SK-N-SH (cell line): ENCODE data around the gene CLTCL1. TPM values are rescaled to one million over a fixed set of nuclear protein-coding genes. Genes with fewer than 3 reads are reported as not detected.
A peak's percentile ranks its signal among the peaks of the same experiment; 100 is the strongest.

ENCODE experiments used
- CTCF ChIA-PET: fragments of 300-600, 350-600 bp; formaldehyde crosslinking; extraction: SDS; loops from one replicate; lab custom pipeline; 2021; lab: Yijun Ruan, JAX
- POLR2A ChIA-PET: fragments of 350-600 bp; sonication (Branson Sonifier 250); formaldehyde crosslinking; extraction: SDS; loops from one replicate; lab custom pipeline; 2020; ENCODE audit warnings: antibody characterized with exemption, inconsistent platforms; lab: Yijun Ruan, JAX
- DNase-seq: peaks from one replicate; pipeline ENCODE4 v3.0.0; 2012
- H2AFZ ChIP-seq: fragments of 200-600 bp; sonication (generic); 2 replicates; pipeline ENCODE4 v1.8.1; 2016; ENCODE audit warnings: antibody characterized with exemption, mild to moderate bottlenecking, low read depth
- H3F3A ChIP-seq: fragments of 200-600 bp; sonication (generic); replicated peaks from 2 replicates; pipeline ENCODE3; 2016; ENCODE audit warnings: antibody characterized with exemption, mild to moderate bottlenecking; ENCODE audit not compliant: insufficient read depth
- H3K27ac ChIP-seq, 2 experiments: fragments of 200-500 bp in 1 of 2; fragments of 200-600 bp in 1 of 2; sonication (Bioruptor generic) in 1 of 2; sonication (generic), shearing (Covaris generic) in 1 of 2; 2 replicates each; pipeline versions ENCODE4 v1.5.1 to v1.6.1; 2014 to 2016; ENCODE audit warnings: low read depth in 2 of 2, inconsistent platforms in 1 of 2, low read length in 1 of 2, mild to moderate bottlenecking in 1 of 2, mixed read lengths in 1 of 2
- H3K27me3 ChIP-seq: fragments of 200-600 bp; sonication (generic), shearing (Covaris generic); 2 replicates; pipeline ENCODE4 v1.6.1; 2016; ENCODE audit warnings: mixed run types; ENCODE audit not compliant: insufficient read depth
- H3K36me3 ChIP-seq, 2 experiments: fragments of 200-500 bp in 1 of 2; fragments of 200-600 bp in 1 of 2; sonication (Bioruptor generic) in 1 of 2; sonication (generic) in 1 of 2; replicated peaks in 1 of 2; 2 replicates each; pipeline versions ENCODE3 to v1.5.1; 2014 to 2016; ENCODE audit warnings: low read length in 1 of 2, mild to moderate bottlenecking in 1 of 2; ENCODE audit not compliant: insufficient read depth in 2 of 2, control insufficient read depth in 1 of 2
- H3K4me1 ChIP-seq, 2 experiments: fragments of 200-500 bp in 1 of 2; fragments of 200-600 bp in 1 of 2; sonication (Bioruptor generic) in 1 of 2; sonication (generic), shearing (Covaris generic) in 1 of 2; 2 replicates each; pipeline versions ENCODE4 v1.5.1 to v1.6.1; 2014 to 2016; ENCODE audit warnings: low read depth in 1 of 2, low read length in 1 of 2, mixed run types in 1 of 2; ENCODE audit not compliant: insufficient read depth in 2 of 2, control insufficient read depth in 1 of 2
- H3K4me2 ChIP-seq: fragments of 200-600 bp; sonication (generic), shearing (Covaris generic); 2 replicates; pipeline ENCODE4 v1.6.1; 2017; ENCODE audit warnings: mixed run types
- H3K4me3 ChIP-seq, 2 experiments: fragments of 200-500 bp in 1 of 2; fragments of 200-600 bp in 1 of 2; sonication (Bioruptor generic) in 1 of 2; sonication (generic), shearing (Covaris generic) in 1 of 2; 2 replicates each; pipeline versions ENCODE4 v1.5.1 to v1.8.1; 2014 to 2016; ENCODE audit warnings: low read depth in 2 of 2, inconsistent platforms in 1 of 2, low read length in 1 of 2, mild to moderate bottlenecking in 1 of 2, mixed read lengths in 1 of 2, moderate library complexity in 1 of 2
- H3K79me2 ChIP-seq: fragments of 200-600 bp; sonication (generic); 2 replicates; pipeline ENCODE4 v1.8.1; 2017; ENCODE audit warnings: mild to moderate bottlenecking; ENCODE audit not compliant: insufficient read depth
- H3K9ac ChIP-seq: fragments of 200-600 bp; sonication (generic); 2 replicates; pipeline ENCODE4 v1.6.1; 2017; ENCODE audit warnings: mixed run types
- H3K9me2 ChIP-seq: fragments of 200-600 bp; sonication (generic); 2 replicates; pipeline ENCODE4 v1.6.1; 2017; ENCODE audit warnings: mixed run types
- H3K9me3 ChIP-seq: fragments of 200-600 bp; sonication (generic); 2 replicates; pipeline ENCODE4 v1.6.1; 2017; ENCODE audit warnings: mixed run types, mild to moderate bottlenecking, moderate library complexity
- H4K20me1 ChIP-seq: fragments of 200-600 bp; sonication (generic); 2 replicates; pipeline ENCODE4 v1.6.1; 2017; ENCODE audit warnings: mild to moderate bottlenecking, mixed run types; ENCODE audit not compliant: insufficient read depth
- CHD2 ChIP-seq: fragments of 150-350 bp; IDR thresholded peaks from 2 replicates; pipeline ENCODE4 v1.6.1; 2018; ENCODE audit warnings: low read length; ENCODE audit not compliant: partially characterized antibody
- ELF1 ChIP-seq: IDR thresholded peaks from 2 replicates; pipeline ENCODE4 v1.4.0; 2012
- FOSL2 ChIP-seq: IDR thresholded peaks from 2 replicates; pipeline ENCODE4 v1.4.0; 2012; ENCODE audit warnings: low read depth, mild to moderate bottlenecking, moderate library complexity, borderline replicate concordance
- FOXJ3 ChIP-seq: sonication (generic); formaldehyde crosslinking; IDR thresholded peaks from 2 replicates; pipeline ENCODE4 v1.5.1; 2020; ENCODE audit warnings: mild to moderate bottlenecking, missing genetic modification reagents
- GATA2 ChIP-seq: sonication (generic); formaldehyde crosslinking; IDR thresholded peaks from 2 replicates; pipeline ENCODE4 v1.5.0; 2020; ENCODE audit warnings: mild to moderate bottlenecking, missing genetic modification reagents
- MEF2A ChIP-seq: IDR thresholded peaks from 2 replicates; pipeline ENCODE4 v1.4.0; 2012; ENCODE audit warnings: low read depth, borderline replicate concordance
- MXI1 ChIP-seq: IDR thresholded peaks from 2 replicates; pipeline ENCODE4 v1.6.1; 2012; ENCODE audit warnings: mild to moderate bottlenecking, low read depth, low read length, improper control_type of control experiment
- NRF1 ChIP-seq: IDR thresholded peaks from 2 replicates; pipeline ENCODE4 v1.6.1; 2012; ENCODE audit warnings: low read depth, mild to moderate bottlenecking, low read length
- RCOR1 ChIP-seq: fragments of 150-350 bp; IDR thresholded peaks from 2 replicates; pipeline ENCODE4 v1.6.1; 2017; ENCODE audit warnings: antibody characterized with exemption, low read length
- RFX5 ChIP-seq: IDR thresholded peaks from 2 replicates; pipeline ENCODE4 v1.6.1; 2012; ENCODE audit warnings: mild to moderate bottlenecking, improper control_type of control experiment, low read length
- WGBS: methylation state at CpG from one replicate; pipeline ENCODE4 v1.1.6; 2017; ENCODE audit warnings: low lambda C conversion rate; 5-methylcytosine and 5-hydroxymethylcytosine counted together
- polyA plus RNA-seq, 3 experiments: library from polyadenylated mRNA; depleted of rRNA; stranded (reverse); fragments of >200 nt; gene quantifications; 2 replicates each; pipeline ENCODE4 v1.2.3, GENCODE V29; 2012
- TF ChIP-seq, protein P1 (sequence below): fragments of 150-350 bp; IDR thresholded peaks from 2 replicates; pipeline ENCODE4 v1.6.1; 2016; ENCODE audit warnings: mild to moderate bottlenecking, low read depth, low read length
- TF ChIP-seq, protein P2 (sequence below): IDR thresholded peaks from 2 replicates; pipeline ENCODE4; 2012
- TF ChIP-seq, protein P3 (sequence below): IDR thresholded peaks from 2 replicates; pipeline ENCODE4 v1.6.1; 2012; ENCODE audit warnings: mild to moderate bottlenecking, low read depth, low read length, moderate library complexity

CLTCL1 gene
- polyA plus RNA-seq, 1 of the 3 experiments (the other 2 are of a cell fraction): 6.7 TPM

DNA sequence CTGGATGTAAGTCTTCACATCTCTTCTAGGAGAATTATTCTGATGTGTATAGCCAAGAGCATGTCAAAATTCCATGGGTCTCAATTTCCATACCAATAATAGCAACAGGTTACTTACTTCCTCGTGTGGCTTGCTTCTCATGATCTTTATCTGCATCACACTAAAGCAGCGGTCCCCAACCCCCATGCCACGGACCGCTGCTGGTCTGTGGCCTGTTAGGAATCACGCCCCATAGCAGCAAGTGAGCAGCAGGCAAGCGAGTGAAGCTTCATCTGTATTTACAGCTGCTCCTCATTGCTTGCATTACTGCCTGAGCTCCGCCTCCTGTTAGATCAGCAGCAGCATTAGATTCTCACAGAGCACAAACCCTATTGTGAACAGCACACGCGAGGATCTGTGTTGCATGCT, 84.1 kb downstream of the CLTCL1 start:
- Histone ChIP-seq H3K79me2 (no peaks in the 10 kb centered on the region), H4K20me1 (no peaks in the 10 kb centered on the region), H3F3A (no peaks in the 10 kb centered on the region), H3K4me3 (no peak overlapping the region), H3K4me2 (no peak overlapping the region), H2AFZ (no peak overlapping the region), H3K9me3 (no peaks in the 10 kb centered on the region), H3K9me2 (no peaks in the 10 kb centered on the region), H3K27ac (peak overlapping the region in 1 of 2 experiments; percentile 98; a peak in 2 of 4 replicates), H3K4me1 (peaks cover 0 to 45% of the 10 kb centered on the region in 2 experiments; a peak in 2 of 4 replicates), H3K27me3 (no peaks in the 10 kb centered on the region), H3K9ac (no peak overlapping the region), H3K36me3 (peaks cover 8 to 18% of the 10 kb centered on the region in 2 experiments)
- DNase-seq: no peak
- TF ChIP-seq CHD2 (peak; percentile 21), FOXJ3 (CRISPR knock-in tag) (no peak), MXI1 (no peak), FOSL2 (no peak), NRF1 (no peak), GATA2 (CRISPR knock-in tag) (peak; percentile 56; the same call in 1 of the 2 replicates)
- TF ChIP-seq, protein P1, sequence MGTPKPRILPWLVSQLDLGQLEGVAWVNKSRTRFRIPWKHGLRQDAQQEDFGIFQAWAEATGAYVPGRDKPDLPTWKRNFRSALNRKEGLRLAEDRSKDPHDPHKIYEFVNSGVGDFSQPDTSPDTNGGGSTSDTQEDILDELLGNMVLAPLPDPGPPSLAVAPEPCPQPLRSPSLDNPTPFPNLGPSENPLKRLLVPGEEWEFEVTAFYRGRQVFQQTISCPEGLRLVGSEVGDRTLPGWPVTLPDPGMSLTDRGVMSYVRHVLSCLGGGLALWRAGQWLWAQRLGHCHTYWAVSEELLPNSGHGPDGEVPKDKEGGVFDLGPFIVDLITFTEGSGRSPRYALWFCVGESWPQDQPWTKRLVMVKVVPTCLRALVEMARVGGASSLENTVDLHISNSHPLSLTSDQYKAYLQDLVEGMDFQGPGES: no peak
- 90% methylated on average over 9 of the region's 9 CpGs for WGBS
- POLR2A ChIA-PET: interaction anchor here (1.4 kb wide), 1 partner anchor 28 kb away, joined by 6 read pairs; the partner anchor contains the start of gene SLC25A1
- CTCF ChIA-PET: interaction anchor here (1.8 to 5.2 kb wide), 2 partner anchors 28 to 63 kb away, joined by 5 to 23 read pairs; partner anchors contain the start of genes ESS2 and SLC25A1

DNA sequence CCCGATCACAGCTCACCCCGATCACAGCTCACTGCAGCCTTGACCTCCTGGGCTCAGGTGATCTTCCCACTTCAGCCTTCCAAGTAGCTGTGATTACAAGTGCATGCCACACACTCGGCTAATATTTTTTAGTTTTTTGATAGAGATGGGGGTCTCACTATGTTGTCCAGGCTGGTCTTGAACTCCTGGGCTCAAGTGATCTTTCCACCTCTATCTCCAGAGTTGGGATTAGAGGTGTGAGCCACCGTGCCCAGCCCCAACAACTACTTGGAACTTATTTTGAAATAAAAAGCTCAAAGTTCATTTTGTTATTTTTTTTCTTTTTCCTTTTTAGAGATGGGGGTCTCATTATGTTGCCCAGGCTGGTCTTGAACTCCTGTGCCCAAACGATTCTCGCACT, 85.2 kb downstream of the CLTCL1 start:
- Histone ChIP-seq H4K20me1 (no peaks in the 10 kb centered on the region), H3K27me3 (no peaks in the 10 kb centered on the region), H3F3A (no peaks in the 10 kb centered on the region), H3K79me2 (no peaks in the 10 kb centered on the region), H3K27ac (no peak overlapping the region; a peak in 1 of 4 replicates), H3K9me3 (no peaks in the 10 kb centered on the region), H3K4me3 (no peak overlapping the region), H3K36me3 (peaks cover 8 to 20% of the 10 kb centered on the region in 2 experiments), H3K9me2 (no peaks in the 10 kb centered on the region), H3K4me1 (peaks cover 0 to 45% of the 10 kb centered on the region in 2 experiments; a peak in 2 of 4 replicates), H3K4me2 (no peak overlapping the region), H2AFZ (no peak overlapping the region), H3K9ac (no peak overlapping the region)
- no peak for TF ChIP-seq RFX5
- TF ChIP-seq CHD2: no peak
- no peak for TF ChIP-seq FOSL2
- no peak for TF ChIP-seq FOXJ3 (CRISPR knock-in tag)
- no peak for TF ChIP-seq RCOR1
- no peak for TF ChIP-seq ELF1
- no peak for TF ChIP-seq MEF2A
- TF ChIP-seq, protein P2, sequence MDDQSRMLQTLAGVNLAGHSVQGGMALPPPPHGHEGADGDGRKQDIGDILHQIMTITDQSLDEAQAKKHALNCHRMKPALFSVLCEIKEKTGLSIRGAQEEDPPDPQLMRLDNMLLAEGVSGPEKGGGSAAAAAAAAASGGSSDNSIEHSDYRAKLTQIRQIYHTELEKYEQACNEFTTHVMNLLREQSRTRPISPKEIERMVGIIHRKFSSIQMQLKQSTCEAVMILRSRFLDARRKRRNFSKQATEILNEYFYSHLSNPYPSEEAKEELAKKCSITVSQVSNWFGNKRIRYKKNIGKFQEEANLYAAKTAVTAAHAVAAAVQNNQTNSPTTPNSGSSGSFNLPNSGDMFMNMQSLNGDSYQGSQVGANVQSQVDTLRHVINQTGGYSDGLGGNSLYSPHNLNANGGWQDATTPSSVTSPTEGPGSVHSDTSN: no peak
- TF ChIP-seq, protein P3, sequence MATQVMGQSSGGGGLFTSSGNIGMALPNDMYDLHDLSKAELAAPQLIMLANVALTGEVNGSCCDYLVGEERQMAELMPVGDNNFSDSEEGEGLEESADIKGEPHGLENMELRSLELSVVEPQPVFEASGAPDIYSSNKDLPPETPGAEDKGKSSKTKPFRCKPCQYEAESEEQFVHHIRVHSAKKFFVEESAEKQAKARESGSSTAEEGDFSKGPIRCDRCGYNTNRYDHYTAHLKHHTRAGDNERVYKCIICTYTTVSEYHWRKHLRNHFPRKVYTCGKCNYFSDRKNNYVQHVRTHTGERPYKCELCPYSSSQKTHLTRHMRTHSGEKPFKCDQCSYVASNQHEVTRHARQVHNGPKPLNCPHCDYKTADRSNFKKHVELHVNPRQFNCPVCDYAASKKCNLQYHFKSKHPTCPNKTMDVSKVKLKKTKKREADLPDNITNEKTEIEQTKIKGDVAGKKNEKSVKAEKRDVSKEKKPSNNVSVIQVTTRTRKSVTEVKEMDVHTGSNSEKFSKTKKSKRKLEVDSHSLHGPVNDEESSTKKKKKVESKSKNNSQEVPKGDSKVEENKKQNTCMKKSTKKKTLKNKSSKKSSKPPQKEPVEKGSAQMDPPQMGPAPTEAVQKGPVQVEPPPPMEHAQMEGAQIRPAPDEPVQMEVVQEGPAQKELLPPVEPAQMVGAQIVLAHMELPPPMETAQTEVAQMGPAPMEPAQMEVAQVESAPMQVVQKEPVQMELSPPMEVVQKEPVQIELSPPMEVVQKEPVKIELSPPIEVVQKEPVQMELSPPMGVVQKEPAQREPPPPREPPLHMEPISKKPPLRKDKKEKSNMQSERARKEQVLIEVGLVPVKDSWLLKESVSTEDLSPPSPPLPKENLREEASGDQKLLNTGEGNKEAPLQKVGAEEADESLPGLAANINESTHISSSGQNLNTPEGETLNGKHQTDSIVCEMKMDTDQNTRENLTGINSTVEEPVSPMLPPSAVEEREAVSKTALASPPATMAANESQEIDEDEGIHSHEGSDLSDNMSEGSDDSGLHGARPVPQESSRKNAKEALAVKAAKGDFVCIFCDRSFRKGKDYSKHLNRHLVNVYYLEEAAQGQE: no peak
- ChIA-PET POLR2A (no interaction called here), CTCF (interaction anchor here (5.2 kb wide), 1 partner anchor 27 kb away, joined by 23 read pairs; the partner anchor contains the start of gene SLC25A1)
- DNase-seq: no peak
- 92% methylated on average over 6 of the region's 6 CpGs for WGBS
